Kidney (tissue), 14 donors: ENCODE measurements around the gene MEGF6. TPM values are rescaled to one million over a fixed set of nuclear protein-coding genes. Genes with fewer than 3 reads are reported as not detected.
"Not testable (repeated sequence)": the region's sequence is repeated elsewhere in the genome, so short reads cannot be mapped to it uniquely, and the experiment has no call there.

Experiments used
- DNase-seq, 5 donors: peaks; one replicate each; pipeline ENCODE4 v3.0.0-alpha.2; 2013 to 2020
- FAIRE-seq: peaks from 2 replicates; lab custom pipeline; 2012; peaks lifted over from hg19 to GRCh38; lab: Jason Lieb, UNC
- H3K27ac ChIP-seq, 2 donors: one replicate each; pipeline ENCODE4 v1.7.0; 2013; ENCODE audit warnings: low read depth in 2 of 2, low read length in 2 of 2, inconsistent platforms in 1 of 2
- H3K27me3 ChIP-seq: one replicate; pipeline ENCODE4 v1.7.1; 2013; ENCODE audit warnings: low read length, inconsistent platforms; ENCODE audit not compliant: control insufficient read depth, insufficient read depth
- H3K36me3 ChIP-seq, 3 donors: one replicate each; pipeline versions ENCODE4 v1.7.0 to v1.7.1; 2013; ENCODE audit warnings: low read length in 3 of 3, control low read depth in 1 of 3, inconsistent platforms in 1 of 3; ENCODE audit not compliant: insufficient read depth in 3 of 3, control insufficient read depth in 2 of 3
- H3K4me1 ChIP-seq, 3 donors: one replicate each; pipeline versions ENCODE4 v1.7.0 to v1.7.1; 2013; ENCODE audit warnings: low read length in 3 of 3, inconsistent platforms in 1 of 3, low read depth in 1 of 3; ENCODE audit not compliant: control insufficient read depth in 2 of 3, insufficient read depth in 2 of 3
- H3K4me3 ChIP-seq, 3 donors: one replicate each; pipeline versions ENCODE4 v1.7.0 to v1.8.1; 2013; ENCODE audit warnings: low read length in 3 of 3, control low read depth in 1 of 3, inconsistent platforms in 1 of 3
- H3K9ac ChIP-seq, 3 donors: one replicate each; pipeline versions ENCODE4 v1.7.0 to v1.7.1; 2013; ENCODE audit warnings: low read length in 3 of 3, control low read depth in 1 of 3, inconsistent platforms in 1 of 3
- H3K9me3 ChIP-seq, 3 donors: one replicate each; pipeline versions ENCODE4 v1.7.0 to v1.7.1; 2013; ENCODE audit warnings: low read length in 3 of 3, control low read depth in 1 of 3, inconsistent platforms in 1 of 3; ENCODE audit not compliant: control insufficient read depth in 2 of 3, insufficient read depth in 1 of 3
- CTCF ChIP-seq: IDR thresholded peaks from 3 replicates; pipeline ENCODE4 v1.5.1; 2012; ENCODE audit warnings: mild to moderate bottlenecking, moderate library complexity, borderline replicate concordance; ENCODE audit not compliant: insufficient read depth; ENCODE audit errors: extremely low read depth
- intact Hi-C: fragments of 100-400 bp; cut with DNase I; formaldehyde crosslinking; loops from one replicate; pipeline ENCODE4 v1.11.1; 2022
- polyA plus RNA-seq: library from polyadenylated mRNA; stranded (reverse); fragments of 350-450 nt; fragmentation: Illumina TruSeq; extraction: RNeasy Lipid Tissue Mini Kit (QIAGEN cat#74804); gene quantifications from one replicate; pipeline ENCODE4 v1.2.3, GENCODE V29; 2014; ENCODE audit warnings: low read depth, low replicate concordance; ENCODE audit not compliant: insufficient read depth
- total RNA-seq: library from RNA; stranded (reverse); fragmentation: NEBNext Ultra II Directional; extraction: Animal tissue kit (Norgen Biotek cat#: 25700); gene quantifications from one replicate; pipeline ENCODE4 v1.2.1, GENCODE V29; 2021
- donor health status: control.
- donor health status: control.
- donor health status: control.
- donor health status: control.
- donor health status: control.
- donor health status: DM: yes; HTN: yes; CAD: no.
- donor health status: Normal renal cell carcinoma (clear cell type).

The MEGF6 gene
- total and polyA plus RNA-seq, 2 donors from 2014 or later: 2.8 to 10.9 TPM

GRCh38 chr1:3623441-3624199 is 12.3 kb upstream of the MEGF6 start:
- intact Hi-C loops: no loop called here
- peak overlapping the region; percentile 68 to 87 (median 71) for H3K4me3 ChIP-seq
- H3K9me3 ChIP-seq: no peaks in the 10 kb centered on the region
- H3K27ac ChIP-seq: peak overlapping the region; percentile 8 to 43
- FAIRE-seq: no peak
- peaks cover 0 to 26% (median 16%) of the 10 kb centered on the region in 3 donors for H3K4me1 ChIP-seq
- H3K9ac ChIP-seq: peak overlapping the region; percentile 52 to 62 (median 57)
- DNase-seq: peak; percentile 46 to 68 (median 50)
- no peaks in the 10 kb centered on the region for H3K27me3 ChIP-seq
- peaks cover 0 to 14% (median 2%) of the 10 kb centered on the region in 3 donors for H3K36me3 ChIP-seq
- no peak for TF ChIP-seq CTCF

- H3K9ac ChIP-seq, FAIRE-seq, H3K36me3 ChIP-seq, H3K9me3 ChIP-seq, DNase-seq, intact Hi-C loops, H3K27me3 ChIP-seq, H3K27ac ChIP-seq: not testable (repeated sequence)
- H3K4me3 ChIP-seq: peak overlapping the region in 1 of 3 donors; percentile 87
- peaks cover 0 to 26% (median 16%) of the 10 kb centered on the region in 3 donors for H3K4me1 ChIP-seq
Measured at GRCh38 chr1:3622102-3622501, 10.8 kb upstream of the MEGF6 start.

GRCh38 chr1:3621151-3621671 is 9.9 kb upstream of the MEGF6 start:
- intact Hi-C loops, H3K27me3 ChIP-seq, H3K9me3 ChIP-seq, H3K36me3 ChIP-seq, H3K27ac ChIP-seq, H3K4me3 ChIP-seq: not testable (repeated sequence)
- peak; percentile 41 for TF ChIP-seq CTCF
- FAIRE-seq (peak; percentile 71), DNase-seq (peak in 3 of 5 donors; percentile 37 to 59 (median 49))
- Histone ChIP-seq H3K9ac (peak overlapping the region in 1 of 3 donors; percentile 48), H3K4me1 (peaks cover 0 to 26% (median 16%) of the 10 kb centered on the region in 3 donors)

- H3K27ac ChIP-seq: no peak overlapping the region
- no peak overlapping the region for H3K9ac ChIP-seq
- H3K9me3 ChIP-seq: no peaks in the 10 kb centered on the region
- DNase-seq (no peak), FAIRE-seq (no peak)
- TF ChIP-seq CTCF: no peak
- H3K4me3 ChIP-seq: no peak overlapping the region
- peaks cover 0 to 26% (median 12%) of the 10 kb centered on the region in 3 donors for H3K4me1 ChIP-seq
- H3K27me3 ChIP-seq: no peaks in the 10 kb centered on the region
- intact Hi-C loops: no loop called here
- no peaks in the 10 kb centered on the region for H3K36me3 ChIP-seq
Measured at GRCh38 chr1:3620708-3621107, 9.4 kb upstream of the MEGF6 start.
